GM18858 (cell line): Measurements from ENCODE around the gene ATCAY.
"Not testable (repeated sequence)": the region's sequence is repeated elsewhere in the genome, so short reads cannot be mapped to it uniquely, and the experiment has no call there.

Experiments
- ATAC-seq: cut with Tn5 transposase; IDR thresholded peaks from one replicate; pipeline ENCODE4 v1.9.1; 2021; ENCODE audit not compliant: unreplicated experiment

Gene ATCAY

DNA sequence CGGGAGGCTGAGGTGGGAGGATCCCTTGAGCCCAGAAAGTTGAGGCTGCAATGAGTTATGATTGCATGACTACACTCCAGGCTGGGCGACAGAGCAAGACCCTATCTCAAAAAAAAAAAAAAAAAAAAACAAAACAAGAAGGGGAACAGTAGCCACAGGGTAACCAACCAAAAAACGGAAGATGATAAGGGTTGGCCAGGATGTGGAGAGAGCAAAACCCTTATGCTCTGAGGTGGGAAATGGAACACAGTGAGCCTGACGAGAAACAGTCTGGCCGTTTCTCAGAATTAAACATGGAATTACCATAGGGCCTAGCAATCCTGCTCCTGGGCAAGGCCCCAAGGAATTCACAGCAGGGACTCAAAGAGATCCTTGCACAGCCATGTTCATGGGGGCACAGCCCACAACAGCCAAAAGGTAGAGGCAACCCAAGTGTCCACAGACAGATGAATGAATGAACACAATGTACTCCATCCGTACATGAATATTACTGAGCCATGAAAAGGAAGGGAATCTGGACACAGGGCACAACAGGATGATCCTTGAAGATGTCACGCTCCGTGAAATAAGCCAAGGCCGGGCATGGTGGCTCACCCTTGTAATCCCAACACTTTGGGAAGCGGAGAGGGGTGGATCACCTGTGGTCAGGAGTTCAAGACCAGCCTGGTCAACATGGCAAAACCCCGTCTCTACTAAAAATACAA is 63.7 kb downstream of the ATCAY start:
- no peak for ATAC-seq

DNA sequence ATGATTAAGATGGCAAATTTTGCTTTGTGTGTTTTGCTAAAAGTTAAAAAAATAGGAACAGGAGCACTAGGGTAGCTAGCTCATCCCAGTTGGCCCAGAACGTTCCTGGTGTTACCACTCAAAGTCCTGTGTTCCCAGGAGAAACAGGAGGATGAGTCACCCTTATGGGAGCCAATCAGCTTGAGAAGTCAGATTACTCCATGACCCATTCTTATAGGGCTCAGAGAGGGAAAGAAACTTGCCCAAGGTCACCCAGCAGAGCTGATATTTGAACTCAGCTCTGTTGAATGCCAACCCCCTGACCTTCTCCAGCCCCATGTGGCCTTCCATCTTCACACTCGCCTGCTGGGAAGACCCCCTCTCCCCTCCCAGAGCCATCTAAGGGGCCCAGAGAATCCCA is 65.4 kb downstream of the ATCAY start:
- no peak for ATAC-seq

DNA sequence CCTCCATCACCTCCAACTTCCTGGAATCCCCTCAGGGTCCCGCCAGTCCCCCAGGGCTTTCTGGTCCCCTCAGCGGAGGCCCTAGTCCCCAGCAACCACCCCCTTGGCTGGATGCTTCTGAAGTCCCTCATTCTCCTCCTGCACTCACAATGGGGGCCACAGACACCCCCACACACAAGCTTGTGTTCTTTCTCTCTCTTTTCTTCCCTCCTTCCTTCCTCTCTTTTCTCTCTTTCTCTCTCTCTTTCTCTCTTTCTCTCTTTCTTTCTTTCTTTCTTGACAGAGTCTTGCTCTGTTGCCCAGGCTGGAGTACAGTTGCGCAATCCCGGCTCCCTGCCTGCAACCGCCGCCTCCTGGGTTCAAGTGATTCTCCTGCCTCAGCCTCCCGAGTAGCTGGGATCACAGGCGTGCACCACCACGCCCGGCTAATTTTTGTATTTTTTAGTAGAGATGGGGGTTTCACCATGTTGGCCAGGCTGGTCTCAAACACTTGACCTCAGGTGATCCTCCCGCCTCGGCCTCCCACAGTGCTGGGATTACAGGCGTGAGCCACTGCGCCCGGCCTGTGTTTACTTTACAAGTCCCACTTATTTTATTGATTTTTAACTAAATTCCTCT is 66.9 kb downstream of the ATCAY start:
- not testable (repeated sequence) for ATAC-seq

DNA sequence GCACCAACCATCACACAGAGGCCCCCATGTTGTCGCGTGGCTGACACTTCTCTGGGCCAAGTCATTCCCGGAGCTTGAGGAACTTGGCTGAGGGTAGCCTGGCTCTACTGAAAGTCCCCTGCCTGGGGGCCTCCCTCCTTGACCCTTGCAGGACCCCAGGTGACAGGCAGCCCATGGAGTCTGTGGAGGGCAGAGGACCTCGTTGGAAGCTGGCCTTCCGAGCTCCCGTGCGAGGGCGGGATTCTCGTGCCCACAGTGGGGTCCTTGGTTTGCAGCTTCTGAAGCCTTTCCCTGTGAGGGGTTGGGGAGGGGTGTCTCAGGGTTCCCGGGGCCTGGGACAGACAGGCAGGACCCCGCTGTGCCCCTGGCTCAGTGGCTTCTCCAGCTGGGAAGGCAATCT is 68.8 kb downstream of the ATCAY start:
- ATAC-seq = no peak

DNA sequence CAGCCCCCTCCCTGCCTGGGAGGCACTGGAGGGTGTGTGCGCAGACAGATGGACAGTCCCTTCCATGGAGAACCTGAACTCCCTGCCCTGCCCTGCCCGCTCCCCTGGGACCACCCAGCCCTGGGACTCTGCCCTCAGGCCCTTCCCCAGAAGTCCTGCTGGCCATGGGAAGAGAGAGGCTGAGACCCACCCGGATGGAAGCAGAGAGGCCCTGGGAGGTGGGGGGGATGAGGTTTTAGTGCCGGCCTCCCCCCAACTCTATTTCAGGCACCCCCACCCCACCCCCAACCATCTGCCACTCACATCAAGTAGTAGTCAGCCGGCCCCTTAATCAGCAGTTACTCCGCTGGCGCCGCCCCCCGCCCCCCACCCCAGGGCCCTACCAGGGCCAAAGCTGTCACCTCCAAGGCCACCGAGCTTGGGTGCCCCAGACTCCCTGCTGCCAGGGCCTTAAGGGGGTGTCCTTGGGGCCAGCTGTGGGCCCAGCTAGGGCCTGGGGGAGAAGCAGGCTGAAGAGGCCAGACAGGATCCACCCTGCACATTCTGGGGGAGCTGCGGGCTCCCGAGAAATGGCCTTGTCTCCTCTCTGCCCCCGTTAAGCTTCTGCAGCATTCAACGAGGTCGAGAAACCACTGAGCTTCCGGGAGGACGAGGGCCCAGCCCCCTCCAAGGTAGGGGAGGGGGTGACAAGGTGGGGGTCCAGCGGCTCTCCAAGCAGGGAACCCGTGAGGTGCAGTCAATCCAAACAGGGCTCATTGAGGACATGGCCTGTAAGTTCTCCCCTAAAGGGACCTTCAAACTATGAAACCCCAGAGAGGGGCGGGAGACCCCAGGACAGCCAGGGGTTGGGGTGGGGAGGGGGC is 69.7 kb downstream of the ATCAY start:
- no peak for ATAC-seq

- no peak for ATAC-seq
Measured at GRCh38 chr19:3950871-3951861, 70.7 kb downstream of the ATCAY start.

DNA sequence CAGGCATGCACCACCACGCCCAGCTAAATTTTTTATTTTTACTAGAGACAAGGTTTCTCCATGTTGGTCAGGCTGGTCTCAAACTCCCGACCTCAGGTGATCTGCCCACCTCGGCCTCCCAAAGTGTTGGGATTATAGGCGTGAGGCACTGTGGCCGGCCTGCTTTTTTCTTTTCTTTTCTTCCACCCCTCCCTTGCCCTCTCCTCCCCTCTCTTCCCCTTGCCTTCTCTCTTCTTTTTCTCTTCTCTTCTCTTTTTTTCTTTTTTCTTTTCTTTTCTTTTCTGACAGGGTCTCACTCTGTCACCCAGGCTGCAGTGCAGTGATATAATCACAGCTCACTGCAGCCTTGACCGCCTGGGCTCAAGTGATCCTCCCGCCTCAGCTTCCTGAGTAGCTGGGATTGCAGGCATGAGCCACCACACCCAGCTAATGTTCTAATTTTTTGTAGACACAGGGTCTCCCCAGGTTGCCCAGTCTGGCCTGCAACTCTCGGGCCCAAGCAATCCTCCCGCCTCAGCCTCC is 72.3 kb downstream of the ATCAY start:
- ATAC-seq = not testable (repeated sequence)

- no peak for ATAC-seq
Measured at GRCh38 chr19:3954107-3954506, 73.6 kb downstream of the ATCAY start.

DNA sequence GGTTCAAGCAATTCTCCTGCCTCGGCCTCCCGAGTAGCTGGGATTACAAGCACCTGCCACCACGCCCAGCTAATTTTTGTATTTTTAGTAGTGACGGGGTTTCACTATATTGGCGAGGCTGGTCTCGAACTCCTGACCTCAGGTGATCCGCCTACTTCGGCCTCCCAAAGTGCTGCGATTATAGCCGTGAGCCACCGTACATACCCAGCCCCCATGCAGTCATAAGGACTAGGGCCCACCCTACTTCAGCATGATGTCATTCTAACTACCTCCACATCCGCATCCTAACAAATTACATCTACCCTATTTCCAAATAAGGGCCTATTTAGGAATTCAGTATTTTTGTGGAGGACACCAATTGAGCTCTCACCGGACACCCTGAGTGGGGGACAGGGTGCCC is 74.8 kb downstream of the ATCAY start:
- not testable (repeated sequence) for ATAC-seq

- no peak for ATAC-seq
Measured at GRCh38 chr19:3955688-3956087, 75.2 kb downstream of the ATCAY start.

DNA sequence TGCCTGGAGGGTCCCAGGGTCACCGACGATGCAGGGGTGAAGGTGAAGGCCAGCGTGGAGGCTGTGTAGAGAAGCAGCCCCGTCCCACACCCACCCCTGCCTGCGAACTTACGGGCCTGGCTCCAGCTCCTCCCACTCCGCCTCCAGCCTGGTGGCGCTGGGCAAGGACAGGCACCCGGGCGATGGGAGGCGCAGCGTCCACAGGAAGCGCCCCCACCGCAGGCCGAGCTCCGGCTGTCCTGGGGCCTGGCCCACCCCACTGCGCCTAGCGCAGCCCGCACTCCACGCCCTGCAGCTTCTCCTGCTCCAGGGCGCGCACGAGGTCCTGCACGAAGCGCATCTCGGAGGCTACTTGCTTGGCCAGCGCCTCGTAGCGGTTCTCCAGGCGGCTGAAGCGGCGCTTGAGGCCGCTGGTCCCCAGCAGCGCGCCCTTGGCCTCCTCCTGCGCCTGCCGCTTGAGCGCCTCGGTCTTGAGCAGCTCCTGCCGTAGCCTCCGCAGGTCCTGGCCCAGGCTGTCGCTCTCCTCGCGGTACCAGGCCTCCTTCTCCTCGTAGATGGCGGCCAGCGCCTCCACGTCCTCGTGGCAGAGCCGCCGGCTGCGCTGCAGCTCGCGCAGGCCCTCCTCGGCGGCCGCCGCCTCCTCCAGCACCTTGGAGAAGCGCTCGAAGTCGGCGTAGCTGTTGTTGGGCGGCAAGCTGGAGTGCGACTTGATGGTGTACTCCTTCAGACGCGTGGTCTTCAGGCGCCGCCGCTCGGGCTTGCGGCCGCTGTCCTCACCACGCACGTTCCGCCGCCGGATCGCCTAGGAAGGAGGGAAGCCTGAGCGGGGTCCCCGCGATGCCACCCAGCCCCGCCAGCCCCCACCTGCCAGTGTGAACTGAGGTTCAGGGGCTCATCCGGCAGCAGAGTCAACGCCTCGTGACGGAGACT is 78.6 kb downstream of the ATCAY start:
- no peak for ATAC-seq

GRCh38 chr19:3959766-3960131 is 79.3 kb downstream of the ATCAY start:
- ATAC-seq = no peak

- no peak for ATAC-seq
Measured at GRCh38 chr19:3961007-3961406, 80.5 kb downstream of the ATCAY start.

GRCh38 chr19:3963458-3964255 is 83.2 kb downstream of the ATCAY start:
- ATAC-seq = no peak

- no peak for ATAC-seq
Measured at GRCh38 chr19:3964256-3965194, 84.0 kb downstream of the ATCAY start.

- no peak for ATAC-seq
Measured at GRCh38 chr19:3966051-3967017, 85.8 kb downstream of the ATCAY start.
